Common myeloid progenitor, CD34-positive (primary cell): ENCODE results near the gene MDK.
"Not testable (repeated sequence)": the region's sequence is repeated elsewhere in the genome, so short reads cannot be mapped to it uniquely, and the experiment has no call there.

Source experiments
- CTCF ChIA-PET: fragments of 350-600 bp; sonication (Branson Sonifier 250); formaldehyde crosslinking; loops from one replicate; lab custom pipeline; 2021; ENCODE audit warnings: antibody characterized with exemption; lab: Charles Lee
- POLR2A ChIA-PET: fragments of 350-600 bp; sonication (Branson Sonifier 250); formaldehyde crosslinking; loops from one replicate; lab custom pipeline; 2021; ENCODE audit warnings: antibody characterized with exemption; lab: Charles Lee
- DNase-seq, 3 donors: peaks; one replicate each; pipeline versions ENCODE4 v3.0.0 to v3.0.0-alpha.2; 2013
- H3K27ac ChIP-seq, 2 experiments: 1 replicate in 1 of 2; 2 replicates in 1 of 2; pipeline ENCODE4 v1.7.0; 2013; ENCODE audit warnings: inconsistent platforms in 2 of 2, low read length in 2 of 2, mild to moderate bottlenecking in 2 of 2, low read depth in 1 of 2, moderate library complexity in 1 of 2; ENCODE audit not compliant: severe bottlenecking in 2 of 2, insufficient read depth in 1 of 2, poor library complexity in 1 of 2
- H3K27me3 ChIP-seq, 5 experiments: replicated peaks in 2 of 5; 1 replicate in 3 of 5; 2 replicates in 2 of 5; pipeline versions ENCODE4 v1.6.1 to v1.7.0; 2013; ENCODE audit warnings: low read length in 4 of 5, mild to moderate bottlenecking in 2 of 5, moderate library complexity in 2 of 5, inconsistent platforms in 1 of 5; ENCODE audit not compliant: insufficient read depth in 5 of 5, control insufficient read depth in 4 of 5
- H3K36me3 ChIP-seq, 4 experiments: 1 replicate in 2 of 4; 2 replicates in 2 of 4; pipeline versions ENCODE4 v1.6.1 to v1.7.0; 2013; ENCODE audit warnings: low read length in 3 of 4, control low read depth in 1 of 4, mild to moderate bottlenecking in 1 of 4; ENCODE audit not compliant: control insufficient read depth in 4 of 4, insufficient read depth in 4 of 4
- H3K4me1 ChIP-seq, 4 experiments: 1 replicate in 3 of 4; 2 replicates in 1 of 4; pipeline versions ENCODE4 v1.6.1 to v1.7.1; 2013; ENCODE audit warnings: low read length in 3 of 4, mild to moderate bottlenecking in 3 of 4, control low read depth in 1 of 4, inconsistent platforms in 1 of 4, moderate library complexity in 1 of 4; ENCODE audit not compliant: control insufficient read depth in 4 of 4, insufficient read depth in 4 of 4; ENCODE audit errors: control extremely low read depth in 1 of 4
- H3K4me3 ChIP-seq, 7 experiments: 1 replicate in 4 of 7; 2 replicates in 3 of 7; pipeline versions ENCODE4 v1.5.1 to v1.7.0; 2013; ENCODE audit warnings: mild to moderate bottlenecking in 7 of 7, low read length in 6 of 7, moderate library complexity in 6 of 7, inconsistent platforms in 2 of 7, low read depth in 2 of 7, control low read depth in 1 of 7; ENCODE audit not compliant: insufficient read depth in 4 of 7, control insufficient read depth in 1 of 7; ENCODE audit errors: extremely low read depth in 1 of 7
- H3K9me3 ChIP-seq, 5 experiments: 1 replicate in 4 of 5; 2 replicates in 1 of 5; pipeline versions ENCODE4 v1.6.1 to v1.7.1; 2013; ENCODE audit warnings: low read length in 4 of 5, mild to moderate bottlenecking in 2 of 5, inconsistent platforms in 1 of 5, low read depth in 1 of 5, moderate library complexity in 1 of 5; ENCODE audit not compliant: control insufficient read depth in 4 of 5, insufficient read depth in 2 of 5; ENCODE audit errors: control extremely low read depth in 1 of 5
- WGBS: methylation state at CpG from one replicate; pipeline ENCODE4 v1.1.5; 2013; ENCODE audit not compliant: insufficient coverage; 5-methylcytosine and 5-hydroxymethylcytosine counted together

MDK gene

GRCh38 chr11:46377290-46377689 lies 4.2 kb upstream of the MDK start:
- no peak overlapping the region for H3K4me3 ChIP-seq
- 98% methylated on average over 6 of the region's 11 CpGs for WGBS
- peaks cover 0 to 24% (median 18%) of the 10 kb centered on the region in 4 experiments for H3K4me1 ChIP-seq
- no peaks in the 10 kb centered on the region for H3K9me3 ChIP-seq
- H3K27me3 ChIP-seq, result no peaks in the 10 kb centered on the region
- H3K36me3 ChIP-seq, result peaks cover 11 to 65% (median 48%) of the 10 kb centered on the region in 4 experiments
- no peak overlapping the region for H3K27ac ChIP-seq
- CTCF ChIA-PET, result interaction anchor here (1.1 to 40.1 kb wide), 6 partner anchors 10 to 161 kb away, joined by 3 to 1037 read pairs (median 6); partner anchors contain the start of gene DGKZ
- POLR2A ChIA-PET, result interaction anchor here (1.1 kb wide), 1 partner anchor 9 kb away, joined by 4 read pairs; no protein-coding TSS in a partner anchor
- no peak for DNase-seq

GRCh38 chr11:46377831-46378230 lies 3.6 kb upstream of the MDK start:
- Histone ChIP-seq H3K9me3 (no peaks in the 10 kb centered on the region), H3K27ac (no peak overlapping the region), H3K4me1 (peaks cover 0 to 26% (median 23%) of the 10 kb centered on the region in 4 experiments), H3K36me3 (peaks cover 9 to 59% (median 44%) of the 10 kb centered on the region in 4 experiments), H3K4me3 (no peak overlapping the region), H3K27me3 (no peaks in the 10 kb centered on the region)
- no peak for DNase-seq
- ChIA-PET POLR2A (interaction anchor here (1.1 kb wide), 1 partner anchor 9 kb away, joined by 4 read pairs; no protein-coding TSS in a partner anchor), CTCF (interaction anchor here (1.1 to 40.1 kb wide), 7 partner anchors 9 to 160 kb away, joined by 3 to 1037 read pairs (median 4); partner anchors contain the start of gene DGKZ)
- WGBS, result 95% methylated on average over 3 of the region's 5 CpGs

GRCh38 chr11:46378296-46378695 lies 3.2 kb upstream of the MDK start:
- ChIA-PET POLR2A (no interaction called here), CTCF (interaction anchor here (1.1 to 40.1 kb wide), 7 partner anchors 9 to 160 kb away, joined by 3 to 1037 read pairs (median 4); partner anchors contain the start of gene DGKZ)
- Histone ChIP-seq H3K27me3 (no peaks in the 10 kb centered on the region), H3K4me3 (no peak overlapping the region), H3K36me3 (peaks cover 9 to 57% (median 42%) of the 10 kb centered on the region in 4 experiments), H3K27ac (no peak overlapping the region), H3K4me1 (peaks cover 0 to 26% (median 26%) of the 10 kb centered on the region in 4 experiments), H3K9me3 (no peaks in the 10 kb centered on the region)
- 92% methylated on average over 10 of the region's 10 CpGs for WGBS
- no peak for DNase-seq

GRCh38 chr11:46378811-46379481 lies 2.5 kb upstream of the MDK start:
- Histone ChIP-seq H3K4me1 (peaks cover 0 to 28% (median 26%) of the 10 kb centered on the region in 4 experiments), H3K27ac (no peak overlapping the region), H3K27me3 (no peaks in the 10 kb centered on the region), H3K9me3 (no peaks in the 10 kb centered on the region), H3K4me3 (no peak overlapping the region), H3K36me3 (peaks cover 6 to 52% (median 38%) of the 10 kb centered on the region in 4 experiments)
- ChIA-PET CTCF (interaction anchor here (1.4 to 40.1 kb wide), 4 partner anchors 8 to 66 kb away, joined by 3 to 1037 read pairs (median 10); partner anchors contain the start of gene DGKZ), POLR2A (interaction anchor here (0.5 kb wide), 1 partner anchor 361 kb away, joined by 4 read pairs; no protein-coding TSS in a partner anchor)
- DNase-seq, result no peak
- WGBS, result 88% methylated on average over 15 of the region's 20 CpGs

GRCh38 chr11:46379482-46380293 lies 1.8 kb upstream of the MDK start:
- POLR2A ChIA-PET, result interaction anchor here (0.5 to 0.8 kb wide), 2 partner anchors 36 to 361 kb away, joined by 3 to 4 read pairs; no protein-coding TSS in a partner anchor
- CTCF ChIA-PET, result interaction anchor here (2.0 to 40.1 kb wide), 2 partner anchors 7 to 31 kb away, joined by 8 to 1037 read pairs; partner anchors contain the start of gene DGKZ
- not testable (repeated sequence) for H3K4me3 ChIP-seq

GRCh38 chr11:46380340-46381047 lies 975 bp upstream of the MDK start:
- ChIA-PET CTCF (interaction anchor here (0.6 to 40.1 kb wide), 2 partner anchors 32 to 139 kb away, joined by 3 to 1037 read pairs; partner anchors contain the start of gene DGKZ), POLR2A (interaction anchor here (0.8 kb wide), 1 partner anchor 37 kb away, joined by 3 read pairs; no protein-coding TSS in a partner anchor)
- 0% methylated on average over 26 of the region's 45 CpGs for WGBS
- Histone ChIP-seq H3K4me1 (peaks cover 0 to 32% (median 27%) of the 10 kb centered on the region in 4 experiments), H3K27ac (peak overlapping the region in 1 of 2 experiments; percentile 66), H3K9me3 (no peaks in the 10 kb centered on the region), H3K4me3 (peak overlapping the region; percentile 53 to 80 (median 68)), H3K36me3 (peaks cover 4 to 37% (median 26%) of the 10 kb centered on the region in 4 experiments), H3K27me3 (no peaks in the 10 kb centered on the region)
- DNase-seq, result peak; percentile 74 to 92 (median 90)

More at GRCh38 chr11:46379482-46380293, 1.8 kb upstream of the MDK start:
- not testable (repeated sequence) for H3K27ac ChIP-seq, H3K27me3 ChIP-seq, H3K9me3 ChIP-seq, DNase-seq
- 79% methylated on average over 10 of the region's 36 CpGs for WGBS
- peaks cover 0 to 29% (median 27%) of the 10 kb centered on the region in 4 experiments for H3K4me1 ChIP-seq
- peaks cover 6 to 45% (median 31%) of the 10 kb centered on the region in 4 experiments for H3K36me3 ChIP-seq
